Measurements from ENCODE around the gene MEPCE.

MEPCE gene

DNA sequence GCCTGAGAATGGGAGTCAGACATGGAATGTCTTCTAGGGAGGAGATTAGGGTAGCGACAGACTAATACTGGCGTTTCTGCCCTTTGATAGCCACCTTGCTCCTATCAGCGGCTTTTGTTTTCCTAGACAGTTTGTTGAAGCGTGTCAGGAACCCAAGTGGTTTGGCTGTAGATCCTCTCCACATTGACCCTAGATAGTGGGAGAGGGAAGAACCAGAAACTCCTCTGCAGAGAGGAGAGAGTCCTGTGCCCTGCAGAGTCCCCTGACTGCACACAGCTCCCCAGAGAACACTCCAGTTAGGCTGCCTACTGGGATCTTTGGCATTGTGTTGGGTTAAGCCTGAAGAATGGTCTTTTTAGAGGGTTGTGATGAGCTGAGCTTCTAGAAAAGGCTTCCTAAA lies 2.4 kb downstream of the MEPCE start:
- DNase-seq (ENCODE audit: low read depth, low spot score): no peak
- POLR2A ChIA-PET: no interaction called here

GRCh38 chr7:100432621-100433275 lies 3.1 kb downstream of the MEPCE start:
- no peak for DNase-seq (ENCODE audit: low read depth, low spot score)
- CTCF ChIA-PET: interaction anchor here (1.7 kb wide), 1 partner anchor 37 kb away, joined by 4 read pairs; no protein-coding TSS in a partner anchor
- no peak overlapping the region for H3K4me3 ChIP-seq (ENCODE audit: low read depth, low read length)
- POLR2A ChIA-PET: no interaction called here
- TF ChIP-seq CTCF (IDR thresholded peaks at IDR 0.05; ENCODE audit: insufficient read depth, low read length, missing control alignments): no peak

More for the DNA sequence above, 2.4 kb downstream of the MEPCE start:
- CTCF ChIA-PET: interaction anchor here (1.5 to 1.7 kb wide), 2 partner anchors 37 to 38 kb away, joined by 4 to 6 read pairs; no protein-coding TSS in a partner anchor
- H3K4me3 ChIP-seq (ENCODE audit: low read depth, low read length): peak overlapping the region; percentile 6; the same call in 1 of the 2 replicates
- TF ChIP-seq CTCF (IDR thresholded peaks at IDR 0.05; ENCODE audit: insufficient read depth, low read length, missing control alignments): no peak

DNA sequence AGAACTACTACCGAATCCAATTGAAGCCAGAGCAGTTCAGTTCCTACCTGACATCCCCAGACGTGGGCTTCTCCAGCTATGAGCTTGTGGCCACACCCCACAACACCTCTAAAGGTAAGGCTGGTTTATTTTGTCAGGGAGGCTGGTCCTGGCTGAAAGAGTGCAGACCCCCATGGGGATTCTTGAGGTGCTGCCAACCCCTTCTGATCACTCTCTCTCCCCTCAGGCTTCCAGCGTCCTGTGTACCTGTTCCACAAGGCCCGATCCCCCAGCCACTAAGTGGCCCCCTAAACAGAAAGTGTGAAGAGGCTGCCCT lies 3.6 kb downstream of the MEPCE start:
- TF ChIP-seq CTCF (IDR thresholded peaks at IDR 0.05; ENCODE audit: insufficient read depth, low read length, missing control alignments): no peak
- POLR2A ChIA-PET: no interaction called here
- CTCF ChIA-PET: interaction anchor here (1.7 kb wide), 1 partner anchor 37 kb away, joined by 4 read pairs; no protein-coding TSS in a partner anchor
- DNase-seq (ENCODE audit: low read depth, low spot score): no peak
- no peak overlapping the region for H3K4me3 ChIP-seq (ENCODE audit: low read depth, low read length)

DNA sequence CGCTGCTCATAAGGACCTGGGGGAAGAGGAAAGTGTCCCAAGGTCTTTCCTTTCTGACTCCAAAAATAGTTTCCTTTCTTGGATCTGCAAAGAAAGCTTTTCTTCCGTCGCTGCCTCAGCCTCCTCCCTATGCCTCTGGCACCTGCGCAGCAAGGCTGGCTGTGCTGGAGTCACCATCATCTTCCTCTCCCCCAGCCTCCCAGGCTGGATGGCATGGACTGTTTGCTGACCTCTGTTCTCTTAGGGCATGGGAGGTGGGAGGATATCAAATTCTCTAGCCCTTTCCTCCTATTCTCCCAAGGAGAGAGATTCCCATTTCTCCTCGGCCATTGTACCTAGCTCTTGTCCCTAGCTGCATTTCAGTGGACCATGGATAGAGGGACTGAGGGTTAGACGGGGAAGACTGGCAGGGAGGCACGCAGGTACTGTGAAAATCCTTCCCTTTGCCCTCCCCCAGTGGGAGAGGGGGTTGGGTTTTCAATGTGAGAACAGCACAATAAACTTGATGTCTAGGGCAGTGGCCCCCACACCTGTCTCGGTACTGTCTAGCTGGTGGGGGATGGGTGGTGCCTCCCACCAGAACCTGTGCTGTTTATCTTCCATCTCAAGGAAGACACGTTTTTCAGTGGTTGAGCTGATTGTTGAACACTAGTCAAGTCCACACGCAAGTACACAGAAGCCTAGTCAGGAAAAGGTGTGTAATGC lies 4.1 kb downstream of the MEPCE start:
- no peak for DNase-seq (ENCODE audit: low read depth, low spot score)
- TF ChIP-seq CTCF (IDR thresholded peaks at IDR 0.05; ENCODE audit: insufficient read depth, low read length, missing control alignments): no peak
- CTCF ChIA-PET: interaction anchor here (1.7 kb wide), 1 partner anchor 36 kb away, joined by 4 read pairs; no protein-coding TSS in a partner anchor
- no peak overlapping the region for H3K4me3 ChIP-seq (ENCODE audit: low read depth, low read length)
- POLR2A ChIA-PET: no interaction called here

DNA sequence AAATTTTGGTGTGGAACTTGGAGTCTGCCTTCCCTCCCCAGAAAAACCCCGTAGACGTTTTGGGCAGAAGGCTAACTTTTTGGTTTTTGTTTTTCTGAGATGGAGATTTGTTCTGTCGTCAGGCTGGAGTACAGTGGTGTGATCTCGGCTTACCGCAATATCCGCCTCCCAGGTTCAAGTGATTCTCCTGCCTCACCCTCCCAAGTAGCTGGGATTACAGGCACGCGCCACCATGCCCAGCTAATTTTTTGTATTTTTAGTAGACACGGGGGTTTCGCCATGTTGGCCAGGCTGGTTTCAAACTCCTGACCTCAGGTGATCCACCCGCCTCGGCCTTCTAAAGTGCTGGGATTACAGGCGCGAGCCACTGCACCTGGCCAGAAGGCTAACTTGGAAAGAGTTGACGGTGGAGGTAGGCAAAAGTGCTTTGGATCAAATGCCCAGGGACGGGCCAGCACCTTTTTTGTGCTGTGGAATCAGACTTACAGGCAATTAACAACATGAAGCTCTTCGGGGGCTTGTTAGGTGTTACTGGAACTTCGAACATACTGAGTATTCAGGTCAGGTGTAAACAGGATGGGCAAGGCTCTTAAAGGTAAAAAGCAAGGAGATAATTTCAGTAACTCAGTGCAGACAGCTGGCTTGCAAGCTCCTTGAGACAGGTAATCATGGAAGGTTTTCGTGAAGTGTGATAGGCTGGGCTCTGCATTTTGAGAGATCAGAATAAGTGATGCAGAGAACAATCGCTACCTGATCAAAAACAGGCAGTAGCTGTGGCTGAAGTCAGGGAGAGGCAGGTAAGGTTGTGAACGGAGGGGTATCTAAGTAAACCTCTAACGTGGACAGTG lies 4.9 kb downstream of the MEPCE start:
- peak overlapping the region; percentile 87 for H3K4me3 ChIP-seq (ENCODE audit: low read depth, low read length)
- DNase-seq (ENCODE audit: low read depth, low spot score): no peak
- ChIA-PET CTCF (interaction anchor here (0.9 to 2.1 kb wide), 5 partner anchors 10 to 248 kb away, joined by 3 to 13 read pairs (median 4); no protein-coding TSS in a partner anchor), POLR2A (no interaction called here)
- TF ChIP-seq CTCF (IDR thresholded peaks at IDR 0.05; ENCODE audit: insufficient read depth, low read length, missing control alignments): no peak

Data from AG04449 (cell line).